GM12892 (cell line): ENCODE results near the gene CAMK1D.

Source experiments
- POLR2A ChIP-seq: IDR thresholded peaks from 2 replicates; pipeline ENCODE4 v1.6.1; 2011; ENCODE audit warnings: low read depth, low read length, control low read depth
- POLR2AphosphoS5 ChIP-seq: IDR thresholded peaks from 2 replicates; pipeline ENCODE4 v1.6.1; 2011; ENCODE audit warnings: low read depth, low read length, control low read depth
- TAF1 ChIP-seq: IDR thresholded peaks from 2 replicates; pipeline ENCODE4 v1.6.1; 2011; ENCODE audit warnings: low read depth, mild to moderate bottlenecking, control low read depth, low read length, borderline replicate concordance

DNA sequence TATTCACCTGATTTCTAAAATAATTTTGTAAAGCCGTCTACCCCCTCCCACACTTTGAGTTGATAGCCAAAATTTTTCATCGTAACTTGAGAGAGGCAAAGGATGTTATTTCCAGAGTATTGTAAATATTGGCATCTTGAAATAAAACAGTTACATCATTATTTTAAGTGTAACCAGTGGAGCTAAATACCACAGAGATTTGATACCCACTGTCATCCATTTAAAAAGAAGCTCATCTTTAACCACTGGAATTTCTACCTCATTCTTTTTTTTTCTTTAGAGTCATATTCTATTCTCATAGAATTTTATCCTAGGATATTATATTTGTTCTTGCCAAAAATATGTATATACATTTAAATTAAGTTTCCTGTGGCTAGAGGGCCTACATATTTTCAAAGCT is 48.6 kb downstream of the CAMK1D start:
- TF ChIP-seq POLR2AphosphoS5 (no peak), TAF1 (no peak), POLR2A (no peak)
